ENCODE results near the gene SLC7A8.

Gene SLC7A8

GRCh38 chr14:23128969-23129758 lies 54.3 kb downstream of the SLC7A8 start:
- DNase-seq, result no peak

- DNase-seq, result no peak
Measured at GRCh38 chr14:23127861-23128260, 55.6 kb downstream of the SLC7A8 start.

GRCh38 chr14:23126548-23127278 lies 56.7 kb downstream of the SLC7A8 start:
- no peak for DNase-seq

DNA sequence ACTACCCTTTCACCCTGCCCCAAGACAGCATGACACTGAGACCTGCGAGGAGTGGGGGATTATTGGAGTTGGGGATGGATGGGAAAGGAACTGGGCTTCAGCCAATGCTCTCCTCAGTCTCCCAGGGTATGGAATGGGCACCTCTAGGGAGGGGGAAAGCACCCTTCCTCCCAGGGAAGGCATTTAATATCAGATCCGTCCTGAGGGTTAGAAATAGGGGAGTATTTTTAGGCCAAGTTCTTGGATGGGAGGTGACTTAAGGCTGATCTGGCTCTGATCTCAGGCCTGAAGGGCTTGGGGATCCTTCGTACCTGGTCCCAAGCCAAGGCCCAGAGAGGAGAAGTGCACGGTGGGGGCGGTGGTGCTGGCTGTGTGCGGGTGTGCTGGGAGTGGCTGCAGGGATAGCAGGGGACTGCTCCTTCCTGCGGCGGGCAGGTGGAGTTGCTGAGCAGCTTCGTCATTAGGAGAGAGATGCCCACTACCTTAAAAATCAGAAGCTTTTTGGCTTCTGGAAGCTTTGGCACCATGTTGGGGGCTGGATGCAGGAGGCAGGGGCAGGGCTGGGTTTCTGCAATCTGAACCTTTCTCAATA lies 57.4 kb downstream of the SLC7A8 start:
- DNase-seq, result no peak

DNA sequence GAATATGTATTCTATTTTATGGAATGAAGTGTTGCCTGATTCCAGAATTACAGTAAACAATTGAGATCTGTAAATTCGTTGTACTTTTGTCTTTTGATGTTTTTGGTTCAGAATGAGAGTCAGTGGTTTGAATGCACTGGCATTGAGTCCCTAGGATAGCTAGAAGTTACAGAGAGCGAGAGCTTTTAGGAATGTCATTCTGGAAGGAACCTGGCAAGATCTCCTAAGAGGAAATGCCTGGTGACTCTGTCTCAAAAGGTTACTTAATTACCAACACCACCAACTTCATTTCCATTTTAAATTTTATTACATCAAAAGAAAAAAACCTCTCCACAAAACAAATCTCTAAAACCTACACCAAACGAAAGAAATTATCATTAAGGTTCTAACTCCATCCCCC lies 58.4 kb downstream of the SLC7A8 start:
- DNase-seq, result no peak

DNA sequence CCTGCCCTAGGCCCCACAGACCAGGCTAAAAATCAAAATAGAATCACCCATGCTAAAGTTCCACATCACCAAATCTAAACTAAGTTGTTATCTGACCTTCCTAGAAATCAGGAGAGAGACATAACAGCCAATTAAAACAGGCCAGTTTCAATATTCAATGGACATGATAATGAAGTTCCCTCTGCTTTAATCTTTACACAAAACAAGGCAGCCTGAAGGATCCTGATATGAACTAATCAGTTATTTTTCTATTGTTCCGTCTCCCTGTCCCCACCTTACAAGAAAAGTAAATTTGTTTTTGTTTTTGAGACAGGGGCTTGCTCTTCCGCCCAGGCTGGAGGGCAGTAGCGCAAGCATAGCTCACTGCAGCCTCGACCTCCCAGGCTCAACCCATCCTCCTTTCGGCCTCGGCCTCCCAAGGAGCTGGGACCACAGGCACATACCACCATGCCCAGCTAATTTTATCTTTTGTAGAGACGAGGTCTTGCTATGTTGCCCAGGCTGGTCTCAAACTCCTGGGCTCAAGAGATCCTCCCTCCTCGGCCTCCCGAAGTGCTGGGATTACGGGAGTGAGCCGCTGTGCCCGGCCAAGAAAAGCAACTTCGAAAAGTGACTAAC lies 59.0 kb downstream of the SLC7A8 start:
- no peak for DNase-seq

GRCh38 chr14:23123419-23123818 lies 60.0 kb downstream of the SLC7A8 start:
- peak; percentile 2 for DNase-seq

DNA sequence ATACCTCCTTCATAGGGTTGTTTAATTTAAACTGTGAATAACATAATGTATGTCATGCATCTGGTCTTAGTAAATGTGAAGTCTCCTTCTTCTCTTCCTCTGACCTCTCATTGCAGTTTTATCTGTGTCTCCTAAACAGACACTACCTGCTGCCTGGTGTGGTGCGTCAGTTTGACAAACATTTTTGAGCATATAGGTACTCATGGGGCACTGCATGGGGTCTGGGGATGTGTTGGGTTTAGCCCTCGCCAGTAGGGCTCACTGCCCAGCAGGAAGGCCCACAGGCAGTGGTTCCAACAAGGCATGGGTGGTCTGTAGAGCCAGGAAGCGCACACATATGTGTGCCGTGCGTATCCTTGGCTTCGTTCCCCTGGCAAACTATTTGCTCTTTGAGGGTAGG lies 61.4 kb downstream of the SLC7A8 start:
- no peak for DNase-seq

DNA sequence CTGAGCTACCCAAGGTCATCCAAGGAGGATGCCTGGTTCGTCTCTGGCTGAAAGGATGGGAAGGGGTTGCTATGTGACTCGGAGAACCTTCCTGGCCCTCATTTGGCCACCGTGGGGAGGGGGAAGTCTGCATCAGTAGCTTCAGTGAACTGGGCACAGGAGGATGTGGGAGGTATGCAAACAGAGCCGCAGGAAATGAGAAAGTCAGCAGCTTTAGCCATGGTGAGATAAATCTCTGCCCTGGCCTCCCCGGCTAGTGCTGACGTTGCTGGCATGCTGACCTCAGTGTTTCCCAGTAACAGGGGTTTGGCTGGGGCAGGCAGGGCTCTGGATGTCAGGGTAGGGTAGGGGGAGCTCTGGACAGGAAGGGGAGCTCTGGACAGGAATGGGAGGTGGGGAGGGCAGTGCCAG lies 62.1 kb downstream of the SLC7A8 start:
- no peak for DNase-seq

GRCh38 chr14:23120541-23121251 lies 62.8 kb downstream of the SLC7A8 start:
- DNase-seq, result peak; percentile 83

GRCh38 chr14:23119363-23120327 lies 63.8 kb downstream of the SLC7A8 start:
- DNase-seq, result no peak

GRCh38 chr14:23118506-23119362 lies 64.7 kb downstream of the SLC7A8 start, which contains the start of gene CEBPE:
CEBPE (minus strand) TSS chr14:23119255; CDS start chr14:23119091, 164 bp downstream.
- no peak for DNase-seq

DNA sequence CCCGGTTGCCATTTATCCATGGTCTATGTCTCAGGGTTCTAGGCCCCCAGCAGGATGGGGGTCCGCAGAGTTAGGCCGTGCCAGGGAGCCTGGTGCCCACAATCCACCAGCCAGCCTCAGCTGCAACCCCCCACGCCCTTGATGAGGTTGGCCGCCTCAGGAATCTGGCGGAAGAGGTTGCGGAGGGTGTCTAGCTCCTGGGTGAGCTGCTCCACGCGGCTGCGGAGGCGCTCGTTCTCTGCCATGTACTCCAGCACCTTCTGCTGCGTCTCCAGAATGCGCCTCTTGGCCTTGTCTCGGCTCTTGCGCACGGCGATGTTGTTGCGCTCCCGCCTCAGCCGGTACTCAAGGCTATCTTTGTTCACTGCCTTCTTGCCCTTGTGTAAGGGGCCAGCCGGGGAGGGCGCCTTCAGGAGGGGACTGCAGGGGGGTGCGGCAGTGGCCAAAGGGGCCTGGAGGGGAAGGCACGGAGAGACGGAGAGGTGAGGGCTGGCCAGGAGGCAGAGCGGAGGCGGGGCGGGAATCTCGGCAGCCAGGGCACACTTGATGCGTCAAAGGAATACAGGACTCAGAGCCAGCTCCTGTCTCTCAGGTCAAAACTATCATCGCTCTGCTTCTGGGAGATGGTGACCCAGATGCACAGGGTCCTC lies 66.0 kb downstream of the SLC7A8 start:
- no peak for DNase-seq

GRCh38 chr14:23115918-23116317 lies 67.5 kb downstream of the SLC7A8 start:
- no peak for DNase-seq

GRCh38 chr14:23115039-23115731 lies 68.3 kb downstream of the SLC7A8 start:
- no peak for DNase-seq

GRCh38 chr14:23114669-23115038 lies 68.8 kb downstream of the SLC7A8 start:
- no peak for DNase-seq

DNA sequence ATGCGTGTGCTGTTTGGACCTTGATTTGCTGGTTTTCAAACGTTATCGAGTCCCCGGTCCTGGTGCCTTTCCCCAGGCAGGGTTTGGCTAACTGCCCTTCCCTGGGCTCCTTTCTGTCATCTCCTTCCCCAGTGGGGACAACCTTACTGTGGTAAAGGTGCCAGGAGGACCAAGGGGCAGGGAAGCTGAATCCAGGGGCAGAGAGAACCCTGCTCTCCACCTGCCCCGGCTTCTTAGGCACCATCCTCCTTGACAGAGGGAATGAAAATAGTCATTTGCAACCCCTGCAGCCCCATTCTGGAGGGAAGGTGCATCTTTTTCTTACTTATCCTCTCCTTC lies 69.4 kb downstream of the SLC7A8 start:
- DNase-seq, result no peak

DNA sequence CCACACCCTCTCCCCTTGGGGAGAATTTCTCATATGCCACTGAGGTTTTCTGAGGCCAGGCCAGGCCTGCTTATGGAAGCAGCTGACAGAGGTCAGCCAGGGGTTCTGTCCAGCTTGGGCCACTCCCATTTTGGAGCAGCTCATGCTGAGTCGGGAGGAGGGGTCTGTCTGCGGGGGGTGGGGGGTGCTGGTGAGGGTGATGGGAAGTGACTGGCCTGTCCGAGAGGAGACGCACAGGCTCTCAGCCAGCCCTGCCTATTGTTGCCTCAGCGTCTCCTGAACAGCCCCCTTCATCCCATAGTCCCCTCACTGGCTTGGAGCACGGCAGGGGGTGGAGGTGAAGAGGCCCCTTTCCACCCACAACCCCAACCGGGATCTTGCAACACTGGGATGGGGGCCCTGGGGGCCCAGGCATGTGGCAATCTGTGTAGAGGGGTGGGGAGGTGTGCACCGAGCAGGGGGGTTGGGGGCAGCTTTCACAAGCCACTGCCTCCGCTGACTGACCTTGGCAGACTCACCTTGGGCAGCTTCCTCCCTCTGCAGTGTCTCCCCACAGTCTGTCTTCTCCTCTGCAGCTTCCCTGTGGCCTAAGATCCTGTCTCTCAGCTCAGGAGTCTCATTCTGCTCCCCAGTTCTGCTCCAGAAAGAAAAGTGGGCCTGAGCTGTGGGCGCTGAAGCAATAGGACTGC lies 69.9 kb downstream of the SLC7A8 start:
- DNase-seq, result no peak

All from NCI-H2227 treated with DMSO at 0.1 percent for 48 hours (cell line).